SH-SY5Y (cell line): ENCODE measurements around the gene INPP5A.

Experiments used
- GATA2 ChIP-seq: IDR thresholded peaks from 2 replicates; pipeline ENCODE4 v1.6.1; 2011; ENCODE audit warnings: mild to moderate bottlenecking, low read depth, low read length
- GATA3 ChIP-seq: IDR thresholded peaks from 2 replicates; pipeline ENCODE4 v1.6.1; 2011; ENCODE audit warnings: low read depth, mild to moderate bottlenecking, low read length, moderate library complexity

DNA sequence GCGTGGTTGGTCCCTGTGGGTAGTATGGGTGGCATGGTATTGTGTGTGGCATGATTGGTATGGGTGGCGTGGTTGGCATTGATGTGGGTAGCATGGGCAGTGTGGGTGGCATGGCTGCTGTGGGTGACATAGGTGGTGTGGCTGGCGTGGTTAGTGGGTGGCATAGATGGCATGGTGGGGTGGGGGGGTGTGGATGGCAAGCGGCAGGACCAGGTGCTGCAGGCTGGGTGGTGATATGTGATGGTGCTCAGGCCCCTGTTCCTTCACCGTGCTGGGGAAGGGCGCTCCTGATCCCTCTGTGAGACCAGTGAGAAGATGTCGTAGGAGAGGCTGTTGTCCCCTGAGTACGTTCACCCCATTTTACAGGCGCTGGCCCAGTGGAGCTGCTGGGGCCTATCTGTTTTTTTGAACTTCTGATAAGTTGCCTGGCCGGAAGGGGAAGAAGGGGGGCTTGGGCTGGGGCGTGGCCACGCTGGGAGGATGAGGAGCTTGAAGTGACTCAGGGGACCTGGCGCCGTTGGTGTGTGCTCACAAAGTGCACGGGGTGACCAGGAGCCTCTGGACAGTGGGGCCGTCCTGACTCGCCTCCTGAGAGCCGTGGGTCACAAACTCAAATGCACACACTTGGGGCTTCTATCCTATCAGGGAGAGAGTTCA lies 17.5 kb downstream of the INPP5A start:
- TF ChIP-seq GATA3 (no peak), GATA2 (no peak)
